HG02840 (cell line): ENCODE measurements around the gene RPS6KA6.
A peak's percentile ranks its signal among the peaks of the same experiment; 100 is the strongest.
"Not testable (repeated sequence)": the region's sequence is repeated elsewhere in the genome, so short reads cannot be mapped to it uniquely, and the experiment has no call there.

Source experiments
- ATAC-seq: cut with Tn5 transposase; IDR thresholded peaks from one replicate; pipeline ENCODE4 v1.9.1; 2021; ENCODE audit warnings: mild to moderate bottlenecking, moderate library complexity, moderate number of reproducible peaks; ENCODE audit not compliant: unreplicated experiment, low FRiP score

RPS6KA6 gene

GRCh38 chrX:84168095-84168494 lies 19.9 kb downstream of the RPS6KA6 start:
- ATAC-seq, result no peak

- ATAC-seq, result no peak
Observed at GRCh38 chrX:84165711-84166110, 22.3 kb downstream of the RPS6KA6 start.

GRCh38 chrX:84162401-84162800 lies 25.6 kb downstream of the RPS6KA6 start:
- no peak for ATAC-seq

GRCh38 chrX:84161641-84162040 lies 26.4 kb downstream of the RPS6KA6 start:
- no peak for ATAC-seq

- ATAC-seq, result no peak
Observed at GRCh38 chrX:84160736-84161135, 27.3 kb downstream of the RPS6KA6 start.

- ATAC-seq, result no peak
Observed at GRCh38 chrX:84156821-84157220, 31.2 kb downstream of the RPS6KA6 start.

- ATAC-seq, result no peak
Observed at GRCh38 chrX:84155938-84156337, 32.1 kb downstream of the RPS6KA6 start.

GRCh38 chrX:84153538-84153937 lies 34.5 kb downstream of the RPS6KA6 start:
- no peak for ATAC-seq

GRCh38 chrX:84144991-84145390 lies 43.0 kb downstream of the RPS6KA6 start:
- ATAC-seq, result no peak

GRCh38 chrX:84144281-84144680 lies 43.7 kb downstream of the RPS6KA6 start:
- no peak for ATAC-seq

- no peak for ATAC-seq
Observed at GRCh38 chrX:84133023-84133422, 55.0 kb downstream of the RPS6KA6 start.

- ATAC-seq, result no peak
Observed at GRCh38 chrX:84123585-84123984, 64.4 kb downstream of the RPS6KA6 start.

GRCh38 chrX:84118769-84119168 lies 69.2 kb downstream of the RPS6KA6 start:
- no peak for ATAC-seq

GRCh38 chrX:84118315-84118714 lies 69.7 kb downstream of the RPS6KA6 start:
- no peak for ATAC-seq

- ATAC-seq, result no peak
Observed at GRCh38 chrX:84108584-84108983, 79.4 kb downstream of the RPS6KA6 start.

GRCh38 chrX:84099120-84099519 lies 88.9 kb downstream of the RPS6KA6 start:
- no peak for ATAC-seq

- ATAC-seq, result not testable (repeated sequence)
Observed at GRCh38 chrX:84079479-84080197, 108.4 kb downstream of the RPS6KA6 start.

GRCh38 chrX:84078991-84079390 lies 109.0 kb downstream of the RPS6KA6 start:
- no peak for ATAC-seq

- ATAC-seq, result no peak
Observed at GRCh38 chrX:84064814-84065213, 123.2 kb downstream of the RPS6KA6 start.

GRCh38 chrX:84064164-84064563 lies 123.8 kb downstream of the RPS6KA6 start:
- no peak for ATAC-seq

GRCh38 chrX:84047339-84047738 lies 140.7 kb downstream of the RPS6KA6 start:
- no peak for ATAC-seq

- ATAC-seq, result peak; percentile 73
Observed at GRCh38 chrX:84046403-84046984, 141.5 kb downstream of the RPS6KA6 start.
